GF-D8 (cell line): Measurements from ENCODE around the gene OR9Q1.

Experiments
- DNase-seq: peaks from one replicate; lab custom pipeline; 2025; lab: John Stamatoyannopoulos, UW

Gene OR9Q1

DNA sequence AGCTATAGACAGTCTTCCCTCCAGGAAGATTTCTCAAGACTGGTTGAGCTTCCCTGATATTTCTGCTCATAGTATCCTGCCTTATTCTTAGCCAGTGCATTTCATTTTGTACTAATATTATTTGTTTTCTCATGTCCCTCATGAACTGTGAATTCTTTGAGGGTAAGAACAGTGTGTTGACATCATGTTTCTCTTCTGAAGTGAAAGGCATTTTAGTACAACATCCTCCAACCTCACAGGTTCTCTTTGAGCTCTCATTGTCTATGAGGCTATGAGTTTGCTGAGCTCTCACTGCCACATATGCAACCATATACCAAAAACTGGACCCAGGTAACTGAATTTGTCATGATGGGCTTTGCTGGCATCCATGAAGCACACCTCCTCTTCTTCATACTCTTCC lies 7.0 kb downstream of the OR9Q1 start, which contains the start of gene OR6Q1:
OR6Q1 (plus strand) TSS at position 301 of the 400 bp plus-strand sequence; CDS start at position 301, 0 bp downstream.
- no peak for DNase-seq

DNA sequence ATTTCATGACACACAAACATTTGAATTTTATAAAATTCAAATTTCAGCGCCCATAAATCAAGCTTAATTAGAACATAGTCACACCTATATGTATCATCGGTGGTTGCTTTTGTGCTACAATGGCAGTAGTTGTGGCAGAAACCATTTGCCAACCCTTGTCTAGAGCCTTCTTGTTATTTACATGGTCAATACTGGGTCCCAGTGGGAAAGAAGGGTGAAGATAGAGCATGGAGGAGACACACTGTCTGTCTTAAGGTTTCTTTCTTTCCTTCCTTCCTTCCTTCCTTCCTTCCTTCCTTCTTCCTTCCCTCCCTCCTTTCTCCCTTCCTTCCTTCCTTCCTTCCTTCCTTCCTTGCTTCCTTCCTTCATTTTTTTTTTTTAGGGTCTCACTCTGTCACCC lies 10.8 kb downstream of the OR9Q1 start:
- DNase-seq = no peak

DNA sequence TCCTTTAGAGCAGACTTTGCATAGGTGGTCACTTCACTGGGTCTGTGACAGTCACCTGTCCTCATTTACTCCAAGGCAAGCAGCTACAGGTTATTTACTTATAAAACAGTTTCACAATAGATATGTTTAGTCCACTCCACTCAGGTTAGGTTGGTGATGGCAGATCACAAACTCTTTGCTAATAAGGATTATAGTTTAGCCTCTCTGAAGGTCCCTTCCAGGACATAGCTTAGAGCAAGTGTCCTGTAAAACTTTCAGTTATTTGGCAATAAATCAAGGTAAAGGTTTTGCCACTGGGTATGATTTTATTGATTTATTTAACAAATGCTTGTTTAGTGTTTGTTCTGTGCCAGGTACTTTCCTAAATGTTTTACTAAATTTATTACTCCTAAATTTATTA lies 15.9 kb downstream of the OR9Q1 start:
- no peak for DNase-seq

- DNase-seq = no peak
These were observed 19.7 kb downstream of the OR9Q1 start for GRCh38 chr11:58043379-58043778.

DNA sequence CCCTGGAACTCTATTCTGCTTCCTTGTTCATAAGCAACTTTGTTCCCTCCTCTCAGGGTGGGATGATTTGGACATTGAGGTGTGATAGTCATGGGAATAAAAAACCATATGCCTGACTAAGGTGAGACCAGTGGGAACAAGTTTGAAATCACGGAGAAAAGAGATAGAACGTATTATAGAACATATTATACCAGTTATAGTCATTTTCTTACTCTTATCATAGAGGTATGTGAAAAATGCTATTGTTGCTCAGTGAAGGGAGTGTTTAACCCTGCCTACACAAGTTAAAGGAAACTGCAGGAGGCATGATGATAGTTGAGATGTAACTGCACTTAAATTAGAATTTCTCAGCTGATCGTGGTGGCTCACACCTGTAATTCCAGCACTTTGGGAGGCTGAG lies 22.6 kb downstream of the OR9Q1 start:
- no peak for DNase-seq

DNA sequence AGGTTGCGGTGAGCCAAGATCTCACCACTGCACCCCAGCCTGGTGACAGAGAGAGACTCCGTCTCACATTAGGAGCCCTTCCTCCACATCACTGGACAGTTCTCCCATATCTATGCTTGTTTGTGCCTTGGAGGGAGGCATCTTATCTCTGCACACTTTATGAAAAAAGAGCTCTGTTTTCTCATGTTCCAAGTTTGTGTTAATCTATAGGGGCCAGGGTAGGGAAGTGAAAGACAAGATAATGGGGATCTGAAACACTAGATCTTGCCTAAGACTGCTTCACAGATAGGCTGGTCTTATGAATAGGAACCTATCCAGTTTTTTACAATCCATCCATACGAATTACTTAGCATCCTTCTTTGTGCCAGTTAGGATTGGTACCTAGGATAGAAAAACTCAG lies 24.1 kb downstream of the OR9Q1 start:
- DNase-seq = no peak

GRCh38 chr11:58055806-58056401 lies 32.2 kb downstream of the OR9Q1 start:
- DNase-seq = no peak

DNA sequence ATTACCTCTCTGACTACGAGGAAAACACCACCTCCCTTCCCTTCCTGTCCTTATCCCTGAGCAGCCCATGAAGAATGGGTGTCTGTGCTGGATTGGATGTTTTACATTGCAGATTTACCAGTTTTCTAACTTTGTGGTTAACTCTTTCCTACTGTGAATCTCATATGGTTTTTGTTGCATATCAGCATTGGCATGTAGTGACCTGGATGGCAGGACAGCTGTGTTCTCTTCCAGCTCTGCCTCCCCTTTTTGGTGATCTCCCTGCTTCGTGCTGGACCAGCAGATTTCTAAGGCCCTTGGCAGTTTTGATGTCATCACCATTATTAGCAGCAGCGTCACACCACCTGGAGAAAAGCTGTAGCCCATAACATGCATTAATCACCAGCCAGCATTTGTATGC lies 33.8 kb downstream of the OR9Q1 start:
- DNase-seq = no peak

- no peak for DNase-seq
These were observed 34.8 kb downstream of the OR9Q1 start for GRCh38 chr11:58058276-58059006.

- no peak for DNase-seq
These were observed 35.3 kb downstream of the OR9Q1 start for GRCh38 chr11:58059007-58059350.

DNA sequence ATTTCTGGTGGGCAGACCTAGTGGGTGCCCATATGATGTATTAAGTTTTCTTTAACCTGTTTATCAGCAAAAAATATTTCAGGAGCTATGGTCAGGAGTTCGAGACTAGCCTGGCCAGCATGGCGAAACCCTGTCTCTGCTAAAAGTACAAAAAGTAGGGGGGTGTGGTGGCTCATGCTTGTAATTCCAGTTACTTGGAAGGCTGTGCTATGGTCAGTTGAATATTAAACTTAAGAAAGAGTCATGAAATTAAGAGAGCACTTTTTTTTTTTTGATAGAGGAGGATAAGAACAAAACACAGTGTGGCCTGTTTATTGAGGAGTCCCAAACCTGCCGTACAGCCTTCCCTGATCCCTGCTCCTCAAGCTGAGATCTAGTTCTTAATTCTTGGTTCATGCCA lies 36.9 kb downstream of the OR9Q1 start:
- no peak for DNase-seq

- DNase-seq = no peak
These were observed 37.4 kb downstream of the OR9Q1 start for GRCh38 chr11:58060939-58061672.

GRCh38 chr11:58061813-58062212 lies 38.1 kb downstream of the OR9Q1 start:
- no peak for DNase-seq

GRCh38 chr11:58067685-58068084 lies 44.0 kb downstream of the OR9Q1 start:
- DNase-seq = no peak

- DNase-seq = no peak
These were observed 45.0 kb downstream of the OR9Q1 start for GRCh38 chr11:58068655-58069054.

- DNase-seq = no peak
These were observed 46.9 kb downstream of the OR9Q1 start for GRCh38 chr11:58070585-58070984.

DNA sequence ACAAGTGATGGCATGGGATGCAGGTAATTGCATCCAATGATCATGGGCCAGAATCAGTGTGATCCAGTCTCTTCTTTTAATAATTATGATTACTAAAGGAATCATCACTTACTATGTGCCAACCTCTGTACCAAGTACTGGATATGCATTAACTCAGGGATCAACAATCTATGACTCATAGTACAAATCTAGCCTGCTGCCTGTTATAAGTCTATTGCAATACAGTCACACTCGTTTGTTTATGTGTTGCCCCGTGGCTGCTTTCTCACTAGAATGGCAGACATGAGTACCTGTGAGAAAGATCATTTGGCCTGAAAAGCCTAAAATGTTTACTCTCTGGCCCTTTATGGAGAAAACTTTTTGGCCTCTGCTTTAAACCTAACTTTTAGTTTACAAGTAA lies 52.1 kb downstream of the OR9Q1 start:
- DNase-seq = no peak

GRCh38 chr11:58086528-58086927 lies 62.8 kb downstream of the OR9Q1 start:
- DNase-seq = no peak

GRCh38 chr11:58097437-58097836 lies 73.8 kb downstream of the OR9Q1 start:
- DNase-seq = no peak

- DNase-seq = no peak
These were observed 97.4 kb downstream of the OR9Q1 start for GRCh38 chr11:58121096-58121495.

- no peak for DNase-seq
These were observed 101.8 kb downstream of the OR9Q1 start, which contains the start of gene OR9I1 for GRCh38 chr11:58125469-58125868. TSS of gene OR9I1 (minus strand) at chr11:58125530. CDS start at chr11:58119444, 6,086 bp downstream.

GRCh38 chr11:58127350-58127749 lies 103.7 kb downstream of the OR9Q1 start:
- no peak for DNase-seq
